GM12878 (cell line): Measurements from ENCODE around the gene MEGF9. TPM values are rescaled to one million over a fixed set of nuclear protein-coding genes. Genes with fewer than 3 reads are reported as not detected.

Source experiments
- ATAC-seq: fragments of 200-7000 bp; cut with Tn5 transposase; 3 replicates; pipeline ENCODE4 v1.9.1; 2020; ENCODE audit warnings: mild to moderate bottlenecking, moderate library complexity
- BruUV-seq: library from RNA; stranded (reverse); fragments of 400-500 nt; replicated peaks from 2 replicates; lab custom pipeline; 2021; lab: Mats Ljungman, UMichigan
- CTCF ChIA-PET: fragments of 300-600 bp; sonication (Branson Sonifier 250); formaldehyde crosslinking; extraction: SDS; loops from one replicate; lab custom pipeline; 2021; ENCODE audit warnings: inconsistent platforms; lab: Yijun Ruan, JAX
- POLR2A ChIA-PET: fragments of 350-600 bp; formaldehyde crosslinking; extraction: SDS; loops from one replicate; lab custom pipeline; 2021; ENCODE audit warnings: inconsistent platforms; lab: Charles Lee
- RAD21 ChIA-PET: fragments of 300-600 bp; sonication (Branson Sonifier 250); formaldehyde crosslinking; loops from one replicate; lab custom pipeline; 2023; ENCODE audit warnings: antibody characterized with exemption; ENCODE audit not compliant: unreplicated experiment; lab: Charles Lee
- SMC1A ChIA-PET: fragments of 300-600 bp; sonication (Branson Sonifier 250); formaldehyde crosslinking; loops from one replicate; lab custom pipeline; 2023; ENCODE audit not compliant: unreplicated experiment, uncharacterized antibody; lab: Charles Lee
- DNase-seq: peaks from one replicate; pipeline ENCODE4 v3.0.0-alpha.2; 2011; ENCODE audit warnings: low read depth, low spot score
- FAIRE-seq: peaks from 3 replicates; lab custom pipeline; 2011; peaks lifted over from hg19 to GRCh38; lab: Jason Lieb, UNC
- H2AFZ ChIP-seq: 2 replicates; pipeline ENCODE4 v1.6.0; 2011; ENCODE audit warnings: low read depth, low read length, control low read depth; ENCODE audit not compliant: control insufficient read depth
- H3K27ac ChIP-seq: 2 replicates; pipeline ENCODE4 v1.5.1; 2011; ENCODE audit warnings: control low read depth; ENCODE audit not compliant: control insufficient read depth, insufficient read depth
- H3K27me3 ChIP-seq, 2 experiments: replicated peaks in 1 of 2; 2 replicates each; pipeline versions ENCODE4 v1.6.0 to v1.6.1; 2011; ENCODE audit warnings: low read length in 1 of 2; ENCODE audit not compliant: control insufficient read depth in 2 of 2, insufficient read depth in 2 of 2
- H3K36me3 ChIP-seq, 2 experiments: 2 replicates each; pipeline ENCODE4 v1.5.1; 2011; ENCODE audit warnings: low read length in 1 of 2; ENCODE audit not compliant: control insufficient read depth in 2 of 2, insufficient read depth in 2 of 2
- H3K4me1 ChIP-seq: 2 replicates; pipeline ENCODE4 v1.6.1; 2011; ENCODE audit warnings: mild to moderate bottlenecking, low read length, moderate library complexity, mixed read lengths; ENCODE audit not compliant: control insufficient read depth, insufficient read depth
- H3K4me2 ChIP-seq: 2 replicates; pipeline ENCODE4 v1.6.0; 2011; ENCODE audit warnings: control low read depth; ENCODE audit not compliant: control insufficient read depth, insufficient read depth
- H3K4me3 ChIP-seq: fragments of 200-600 bp; sonication (generic); 2 replicates; pipeline ENCODE4 v1.5.1; 2016
- H3K79me2 ChIP-seq: 2 replicates; pipeline ENCODE4 v1.6.0; 2011; ENCODE audit warnings: low read length; ENCODE audit not compliant: control insufficient read depth, insufficient read depth
- H3K9ac ChIP-seq: 2 replicates; pipeline ENCODE4 v1.8.0; 2011; ENCODE audit warnings: low read length, control low read depth, mixed read lengths; ENCODE audit not compliant: control insufficient read depth, insufficient read depth
- H3K9me3 ChIP-seq: replicated peaks from 3 replicates; pipeline ENCODE4 v1.5.1; 2011; ENCODE audit warnings: mild to moderate bottlenecking, low read length; ENCODE audit not compliant: control insufficient read depth, insufficient read depth
- H4K20me1 ChIP-seq: 2 replicates; pipeline ENCODE4 v1.6.0; 2011; ENCODE audit not compliant: control insufficient read depth, insufficient read depth
- CBFB ChIP-seq: IDR thresholded peaks from 2 replicates; pipeline ENCODE4 v1.6.1; 2016; ENCODE audit warnings: antibody characterized with exemption, low read depth
- CHD1 ChIP-seq: IDR thresholded peaks from 2 replicates; pipeline ENCODE4 v1.6.1; 2012; ENCODE audit warnings: low read depth, low read length, improper control_type of control experiment
- EZH2 ChIP-seq: IDR thresholded peaks from 2 replicates; pipeline ENCODE4 v1.6.1; 2012; ENCODE audit warnings: low read depth, mild to moderate bottlenecking, control low read depth, inconsistent platforms, low read length, borderline replicate concordance; ENCODE audit not compliant: control insufficient read depth
- HCFC1 ChIP-seq: fragments of 150-350 bp; IDR thresholded peaks from 2 replicates; pipeline ENCODE4 v1.6.1; 2014; ENCODE audit warnings: low read length
- HDAC6 ChIP-seq: fragments of 200-600 bp; sonication (generic); IDR thresholded peaks from one replicate; pipeline ENCODE4 v1.8.0; 2017; ENCODE audit warnings: antibody characterized with exemption; ENCODE audit not compliant: unreplicated experiment
- NBN ChIP-seq: fragments of 450-650 bp; IDR thresholded peaks from 2 replicates; pipeline ENCODE4 v1.6.1; 2016
- NFYB ChIP-seq: IDR thresholded peaks from 2 replicates; pipeline ENCODE4 v1.6.1; 2011; ENCODE audit warnings: low read depth, mild to moderate bottlenecking, low read length, improper control_type of control experiment, moderate library complexity; ENCODE audit not compliant: insufficient read depth
- POLR2AphosphoS5 ChIP-seq: IDR thresholded peaks from 2 replicates; pipeline ENCODE4 v1.6.1; 2011; ENCODE audit warnings: mild to moderate bottlenecking, low read length, inconsistent platforms
- WGBS: methylation state at CpG from one replicate; pipeline ENCODE4 v1.1.6; 2016; ENCODE audit warnings: low lambda C conversion rate; ENCODE audit not compliant: insufficient replicate concordance, insufficient coverage; ENCODE audit errors: missing lambda C conversion rate; 5-methylcytosine and 5-hydroxymethylcytosine counted together
- in situ Hi-C: fragments of 300-500 bp; cut with MboI; formaldehyde crosslinking; loops from 9 replicates; pipeline ENCODE4 v1.14.3; 2018; ENCODE audit warnings: mixed read lengths
- intact Hi-C: fragments of 100-400 bp; cut with micrococcal nuclease; formaldehyde crosslinking; loops from one replicate; pipeline ENCODE4 v1.14.2; 2022; ENCODE audit not compliant: unreplicated experiment
- polyA plus RNA-seq, 11 experiments: library from polyadenylated mRNA; depleted of rRNA in 4 of 11; unstranded in 6 of 11; stranded (reverse) in 5 of 11; fragments of >200 nt; fragmentation: Nextera tagmentation in 4 of 11; fragmentation: Illumina TruSeq in 1 of 11; extraction: Ambion mirVana in 4 of 11; extraction: Trizol in 1 of 11; gene quantifications; 1 replicate in 1 of 11; 2 replicates in 10 of 11; pipeline versions ENCODE4 v1.2.1 to v1.2.3, GENCODE V29; 2011 to 2016; ENCODE audit warnings: inconsistent platforms in 2 of 11, missing spikeins in 2 of 11, low read depth in 1 of 11
- total RNA-seq, 4 experiments: library from RNA; depleted of rRNA in 3 of 4; stranded (reverse); fragments of >200 nt in 3 of 4; fragmentation: Illumina TruSeq in 1 of 4; extraction: Trizol in 1 of 4; gene quantifications; 2 replicates each; pipeline versions ENCODE4 v1.2.1 to v1.2.3, GENCODE V29; 2013 to 2021
- TF ChIP-seq, protein P1 (sequence below): fragments of 450-650 bp; IDR thresholded peaks from 2 replicates; pipeline ENCODE4 v1.6.1; 2018; ENCODE audit warnings: mild to moderate bottlenecking, low read depth, moderate library complexity; ENCODE audit not compliant: partially characterized antibody
- TF ChIP-seq, protein P2 (sequence below): IDR thresholded peaks from 2 replicates; pipeline ENCODE4 v1.6.1; 2011; ENCODE audit warnings: low read depth, low read length, improper control_type of control experiment, borderline replicate concordance
- TF ChIP-seq, protein P3 (sequence below): fragments of 450-650 bp; IDR thresholded peaks from 2 replicates; pipeline ENCODE4 v1.6.1; 2017; ENCODE audit warnings: borderline replicate concordance

Gene MEGF9
- total and polyA plus RNA-seq, 10 of the 15 experiments (the other 5 are each of a cell fraction or from before 2014, with no cell fraction given), result 0.71 to 5.1 (median 2.6) TPM

DNA sequence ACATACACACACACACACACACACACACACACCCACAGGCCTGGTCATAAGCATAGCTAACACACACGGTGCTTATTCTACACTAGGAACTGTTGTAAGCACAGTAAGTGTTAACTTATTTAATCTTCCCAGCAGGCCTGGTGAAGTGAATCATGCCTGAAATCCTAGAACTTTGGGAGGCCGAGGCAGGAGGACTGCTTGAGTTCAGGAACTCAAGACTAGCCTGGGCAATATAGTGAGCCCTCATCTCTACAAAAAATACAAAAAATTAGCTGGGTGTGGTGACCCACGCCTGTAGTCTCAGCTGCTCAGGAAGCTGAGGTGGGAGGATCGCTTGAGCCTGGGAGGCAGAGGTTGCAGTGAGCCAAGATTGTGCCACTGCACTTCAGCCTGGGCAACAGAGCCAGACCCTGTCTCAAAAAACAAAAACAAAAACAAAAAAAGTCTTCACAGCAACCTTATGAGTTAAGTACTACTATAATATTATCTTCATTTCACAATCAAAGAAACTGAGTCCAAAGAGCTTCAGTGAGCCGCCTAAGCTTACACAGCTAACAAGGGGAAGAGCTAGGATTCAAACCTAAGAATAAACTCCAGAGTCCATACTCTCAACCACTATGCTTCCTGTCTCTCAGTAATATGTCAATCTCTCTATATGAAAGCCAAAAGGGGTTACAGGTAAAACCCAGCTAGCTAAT is 2.3 kb downstream of the MEGF9 start:
- peak overlapping the region; percentile 77 for H3K4me2 ChIP-seq
- BruUV-seq, result no TSS peak
- FAIRE-seq (no peak), ATAC-seq (no peak), DNase-seq (no peak)
- no peaks in the 10 kb centered on the region for H3K9me3 ChIP-seq
- no peaks in the 10 kb centered on the region; the same call in 1 of the 2 replicates for H3K79me2 ChIP-seq
- SMC1A ChIA-PET, result interaction anchor here (1.2 kb wide), 1 partner anchor 58 kb away, joined by 3 read pairs; no protein-coding TSS in a partner anchor
- H3K36me3 ChIP-seq, result no peaks in the 10 kb centered on the region
- RAD21 ChIA-PET, result no interaction called here
- WGBS, result 8% methylated on average over 5 of the region's 5 CpGs
- no peak overlapping the region; the same call in 1 of the 2 replicates for H2AFZ ChIP-seq
- CTCF ChIA-PET, result interaction anchor here (1.5 kb wide), 1 partner anchor 348 kb away, joined by 3 read pairs; no protein-coding TSS in a partner anchor
- H3K27ac ChIP-seq, result peak overlapping the region; percentile 11; the same call in 1 of the 2 replicates
- H3K9ac ChIP-seq, result peak overlapping the region; percentile 9; the same call in 1 of the 2 replicates
- intact Hi-C loops (loop anchor here (5.0 kb wide), 1 partner anchor 95 kb away; no protein-coding TSS in a partner anchor), in situ Hi-C loops (no loop called here)
- peak overlapping the region; percentile 80; the same call in 1 of the 2 replicates for H3K4me3 ChIP-seq
- POLR2A ChIA-PET, result no interaction called here
- peaks cover 15% of the 10 kb centered on the region for H3K4me1 ChIP-seq
- TF ChIP-seq, protein P1, sequence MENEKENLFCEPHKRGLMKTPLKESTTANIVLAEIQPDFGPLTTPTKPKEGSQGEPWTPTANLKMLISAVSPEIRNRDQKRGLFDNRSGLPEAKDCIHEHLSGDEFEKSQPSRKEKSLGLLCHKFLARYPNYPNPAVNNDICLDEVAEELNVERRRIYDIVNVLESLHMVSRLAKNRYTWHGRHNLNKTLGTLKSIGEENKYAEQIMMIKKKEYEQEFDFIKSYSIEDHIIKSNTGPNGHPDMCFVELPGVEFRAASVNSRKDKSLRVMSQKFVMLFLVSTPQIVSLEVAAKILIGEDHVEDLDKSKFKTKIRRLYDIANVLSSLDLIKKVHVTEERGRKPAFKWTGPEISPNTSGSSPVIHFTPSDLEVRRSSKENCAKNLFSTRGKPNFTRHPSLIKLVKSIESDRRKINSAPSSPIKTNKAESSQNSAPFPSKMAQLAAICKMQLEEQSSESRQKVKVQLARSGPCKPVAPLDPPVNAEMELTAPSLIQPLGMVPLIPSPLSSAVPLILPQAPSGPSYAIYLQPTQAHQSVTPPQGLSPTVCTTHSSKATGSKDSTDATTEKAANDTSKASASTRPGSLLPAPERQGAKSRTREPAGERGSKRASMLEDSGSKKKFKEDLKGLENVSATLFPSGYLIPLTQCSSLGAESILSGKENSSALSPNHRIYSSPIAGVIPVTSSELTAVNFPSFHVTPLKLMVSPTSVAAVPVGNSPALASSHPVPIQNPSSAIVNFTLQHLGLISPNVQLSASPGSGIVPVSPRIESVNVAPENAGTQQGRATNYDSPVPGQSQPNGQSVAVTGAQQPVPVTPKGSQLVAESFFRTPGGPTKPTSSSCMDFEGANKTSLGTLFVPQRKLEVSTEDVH, result no peak
- H3K27me3 ChIP-seq, result no peaks in the 10 kb centered on the region
- H4K20me1 ChIP-seq, result no peaks in the 10 kb centered on the region

DNA sequence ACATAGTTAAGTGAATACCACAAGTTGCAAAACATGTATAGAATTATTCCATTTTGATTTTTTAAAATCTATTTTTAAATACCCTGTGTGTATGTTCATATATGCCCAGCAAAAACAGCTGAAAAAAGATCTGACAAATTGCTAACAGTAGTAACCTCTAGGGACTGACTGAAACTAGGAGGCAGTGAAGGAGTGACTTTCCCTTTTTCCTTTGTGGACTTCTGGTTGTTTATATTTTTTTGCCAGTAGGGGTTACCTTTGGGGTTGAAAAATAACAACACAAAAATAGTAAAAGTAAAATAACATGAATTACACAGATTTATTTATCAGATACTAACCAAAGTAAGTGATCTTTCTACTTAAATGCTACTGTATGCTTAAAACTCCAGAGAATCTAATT is 2.9 kb downstream of the MEGF9 start:
- no peaks in the 10 kb centered on the region for H3K27me3 ChIP-seq
- no peak overlapping the region for H3K4me3 ChIP-seq
- ChIA-PET POLR2A (no interaction called here), CTCF (interaction anchor here (1.5 kb wide), 1 partner anchor 349 kb away, joined by 3 read pairs; no protein-coding TSS in a partner anchor), RAD21 (no interaction called here), SMC1A (interaction anchor here (1.2 kb wide), 1 partner anchor 58 kb away, joined by 3 read pairs; no protein-coding TSS in a partner anchor)
- no peaks in the 10 kb centered on the region for H4K20me1 ChIP-seq
- no peaks in the 10 kb centered on the region for H3K9me3 ChIP-seq
- no peaks in the 10 kb centered on the region; the same call in 1 of the 2 replicates for H3K79me2 ChIP-seq
- H3K4me1 ChIP-seq, result peaks cover 15% of the 10 kb centered on the region
- H3K4me2 ChIP-seq, result peak overlapping the region; percentile 77; the same call in 1 of the 2 replicates
- intact Hi-C loops (loop anchor here (5.0 kb wide), 1 partner anchor 94 kb away; no protein-coding TSS in a partner anchor), in situ Hi-C loops (no loop called here)
- no peak overlapping the region for H2AFZ ChIP-seq
- ATAC-seq (no peak), DNase-seq (no peak), FAIRE-seq (no peak)
- H3K9ac ChIP-seq, result no peak overlapping the region
- BruUV-seq, result no TSS peak
- no peaks in the 10 kb centered on the region for H3K36me3 ChIP-seq
- no peak overlapping the region; the same call in 1 of the 2 replicates for H3K27ac ChIP-seq
- TF ChIP-seq NBN (no peak), CHD1 (no peak), HCFC1 (no peak), EZH2 (no peak), NFYB (no peak), CBFB (no peak), POLR2AphosphoS5 (no peak), HDAC6 (no peak)
- TF ChIP-seq, protein P2, sequence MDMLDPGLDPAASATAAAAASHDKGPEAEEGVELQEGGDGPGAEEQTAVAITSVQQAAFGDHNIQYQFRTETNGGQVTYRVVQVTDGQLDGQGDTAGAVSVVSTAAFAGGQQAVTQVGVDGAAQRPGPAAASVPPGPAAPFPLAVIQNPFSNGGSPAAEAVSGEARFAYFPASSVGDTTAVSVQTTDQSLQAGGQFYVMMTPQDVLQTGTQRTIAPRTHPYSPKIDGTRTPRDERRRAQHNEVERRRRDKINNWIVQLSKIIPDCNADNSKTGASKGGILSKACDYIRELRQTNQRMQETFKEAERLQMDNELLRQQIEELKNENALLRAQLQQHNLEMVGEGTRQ, result no peak
- TF ChIP-seq, protein P3, sequence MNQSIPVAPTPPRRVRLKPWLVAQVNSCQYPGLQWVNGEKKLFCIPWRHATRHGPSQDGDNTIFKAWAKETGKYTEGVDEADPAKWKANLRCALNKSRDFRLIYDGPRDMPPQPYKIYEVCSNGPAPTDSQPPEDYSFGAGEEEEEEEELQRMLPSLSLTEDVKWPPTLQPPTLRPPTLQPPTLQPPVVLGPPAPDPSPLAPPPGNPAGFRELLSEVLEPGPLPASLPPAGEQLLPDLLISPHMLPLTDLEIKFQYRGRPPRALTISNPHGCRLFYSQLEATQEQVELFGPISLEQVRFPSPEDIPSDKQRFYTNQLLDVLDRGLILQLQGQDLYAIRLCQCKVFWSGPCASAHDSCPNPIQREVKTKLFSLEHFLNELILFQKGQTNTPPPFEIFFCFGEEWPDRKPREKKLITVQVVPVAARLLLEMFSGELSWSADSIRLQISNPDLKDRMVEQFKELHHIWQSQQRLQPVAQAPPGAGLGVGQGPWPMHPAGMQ, result no peak
